Sigmoid colon (tissue), 4 donors: ENCODE results near the gene CD33.

ENCODE experiments used
- EP300 ChIP-seq, 4 donors: sonication (generic); formaldehyde crosslinking; IDR thresholded peaks; one replicate each; pipeline ENCODE4 v1.6.1; 2017; ENCODE audit warnings: antibody characterized with exemption in 4 of 4
- POLR2A ChIP-seq, 2 donors: fragments of 450-650 bp; IDR thresholded peaks; one replicate each; pipeline ENCODE4 v1.6.1; 2016; ENCODE audit warnings: antibody characterized with exemption in 2 of 2, mild to moderate bottlenecking in 2 of 2, moderate library complexity in 2 of 2

DNA sequence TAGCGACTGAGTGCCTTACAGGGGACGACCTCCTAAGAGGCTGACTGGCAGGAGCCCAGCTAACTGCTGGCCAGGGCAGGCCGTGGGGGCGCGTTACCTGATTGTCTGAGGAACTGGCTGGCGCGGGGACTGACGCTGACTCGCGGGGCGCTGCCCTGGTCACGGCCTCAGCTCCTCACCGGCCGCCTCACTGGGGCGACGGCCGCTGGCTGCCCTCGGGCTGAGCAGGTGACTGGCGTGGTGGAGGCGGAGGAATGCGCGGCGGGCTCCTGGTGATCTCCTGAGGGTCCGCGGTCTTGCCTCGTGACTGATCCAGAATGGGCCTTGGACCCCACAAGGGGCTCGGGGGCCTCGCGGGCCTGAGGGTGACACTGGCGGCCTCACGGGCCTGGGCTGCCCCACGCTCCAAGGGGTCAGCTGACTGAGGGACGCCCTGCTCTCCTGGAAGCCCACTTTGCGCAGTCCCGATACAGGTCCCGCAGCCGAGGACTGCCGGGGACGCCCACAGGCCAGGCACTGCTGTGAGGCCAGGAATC, 43.4 kb upstream of the CD33 start:
- TF ChIP-seq POLR2A (IDR thresholded peaks at IDR 0.05) (no peak), EP300 (IDR thresholded peaks at IDR 0.05) (no peak)
